ENCODE results near the gene ACTN4. TPM values are rescaled to one million over a fixed set of nuclear protein-coding genes. Genes with fewer than 3 reads are reported as not detected.

Gene ACTN4
- total and polyA plus RNA-seq, 2 donors (not counting 1 experiment from before 2014, with no cell fraction given) = 127 to 683 TPM

- Histone ChIP-seq H3K4me2 (ENCODE audit: extremely low read depth, insufficient read depth, low read length) (no peak overlapping the region), H3K4me3 (replicated peaks in 1 of 4; ENCODE audit: control extremely low read depth in 1 of 4, insufficient read depth in 1 of 4, low read depth in 3 of 4, low read length in 4 of 4) (no peak overlapping the region), H2AFZ (ENCODE audit: low read length) (no peak overlapping the region), H3K36me3 (ENCODE audit: control insufficient read depth, insufficient read depth, low read length) (peaks cover 11% of the 10 kb centered on the region), H3K4me1 (ENCODE audit: control insufficient read depth, extremely low read depth, insufficient read depth, low read length) (no peaks in the 10 kb centered on the region), H3K79me2 (ENCODE audit: control insufficient read depth, insufficient read depth, low read length) (no peaks in the 10 kb centered on the region), H3K27ac (ENCODE audit: insufficient read depth, low read length) (no peak overlapping the region), H4K20me1 (ENCODE audit: control insufficient read depth, extremely low read depth, insufficient read depth, low read length) (no peaks in the 10 kb centered on the region), H3K27me3 (ENCODE audit: control insufficient read depth, insufficient read depth, low read length) (no peaks in the 10 kb centered on the region), H3K9ac (ENCODE audit: insufficient read depth, low read length) (no peak overlapping the region), H3K9me3 (ENCODE audit: control insufficient read depth, insufficient read depth, low read depth, low read length) (no peaks in the 10 kb centered on the region)
- DNase-seq (ENCODE audit: low read depth in 2 of 2) = no peak
- no peak for TF ChIP-seq CTCF (conservative IDR thresholded peaks at IDR 0.05 in 1 of 2, IDR thresholded peaks at IDR 0.05 in 1 of 2; ENCODE audit: low read depth in 1 of 2, low read length in 2 of 2)
- no peak for TF ChIP-seq EZH2 (IDR thresholded peaks at IDR 0.05; ENCODE audit: low read length, missing control alignments)
Observed at GRCh38 chr19:38639679-38640078, 7.8 kb upstream of the ACTN4 start.

GRCh38 chr19:38640368-38640767 lies 7.1 kb upstream of the ACTN4 start:
- Histone ChIP-seq H3K9ac (ENCODE audit: insufficient read depth, low read length) (no peak overlapping the region), H3K4me1 (ENCODE audit: control insufficient read depth, extremely low read depth, insufficient read depth, low read length) (no peaks in the 10 kb centered on the region), H3K4me3 (replicated peaks in 1 of 4; ENCODE audit: control extremely low read depth in 1 of 4, insufficient read depth in 1 of 4, low read depth in 3 of 4, low read length in 4 of 4) (no peak overlapping the region), H3K27me3 (ENCODE audit: control insufficient read depth, insufficient read depth, low read length) (no peaks in the 10 kb centered on the region), H2AFZ (ENCODE audit: low read length) (no peak overlapping the region), H3K36me3 (ENCODE audit: control insufficient read depth, insufficient read depth, low read length) (peaks cover 7% of the 10 kb centered on the region), H3K9me3 (ENCODE audit: control insufficient read depth, insufficient read depth, low read depth, low read length) (no peaks in the 10 kb centered on the region), H3K79me2 (ENCODE audit: control insufficient read depth, insufficient read depth, low read length) (no peaks in the 10 kb centered on the region), H3K27ac (ENCODE audit: insufficient read depth, low read length) (no peak overlapping the region), H3K4me2 (ENCODE audit: extremely low read depth, insufficient read depth, low read length) (no peak overlapping the region), H4K20me1 (ENCODE audit: control insufficient read depth, extremely low read depth, insufficient read depth, low read length) (no peaks in the 10 kb centered on the region)
- DNase-seq (ENCODE audit: low read depth in 2 of 2) = no peak
- TF ChIP-seq CTCF (conservative IDR thresholded peaks at IDR 0.05 in 1 of 2, IDR thresholded peaks at IDR 0.05 in 1 of 2; ENCODE audit: low read depth in 1 of 2, low read length in 2 of 2) = no peak
- TF ChIP-seq EZH2 (IDR thresholded peaks at IDR 0.05; ENCODE audit: low read length, missing control alignments) = no peak

- H3K36me3 ChIP-seq (ENCODE audit: control insufficient read depth, insufficient read depth, low read length) = no peaks in the 10 kb centered on the region
Observed at GRCh38 chr19:38642176-38642575, 5.3 kb upstream of the ACTN4 start.

More at GRCh38 chr19:38642176-38642575, 5.3 kb upstream of the ACTN4 start:
- H3K9me3 ChIP-seq (ENCODE audit: control insufficient read depth, insufficient read depth, low read depth, low read length) = no peaks in the 10 kb centered on the region
- no peaks in the 10 kb centered on the region for H3K27me3 ChIP-seq (ENCODE audit: control insufficient read depth, insufficient read depth, low read length)
- H3K9ac ChIP-seq (ENCODE audit: insufficient read depth, low read length) = no peak overlapping the region
- no peak overlapping the region for H3K4me2 ChIP-seq (ENCODE audit: extremely low read depth, insufficient read depth, low read length)
- no peak for DNase-seq (ENCODE audit: low read depth in 2 of 2)
- H3K4me1 ChIP-seq (ENCODE audit: control insufficient read depth, extremely low read depth, insufficient read depth, low read length) = no peaks in the 10 kb centered on the region
- H3K27ac ChIP-seq (ENCODE audit: insufficient read depth, low read length) = no peak overlapping the region
- H4K20me1 ChIP-seq (ENCODE audit: control insufficient read depth, extremely low read depth, insufficient read depth, low read length) = no peaks in the 10 kb centered on the region
- no peaks in the 10 kb centered on the region for H3K79me2 ChIP-seq (ENCODE audit: control insufficient read depth, insufficient read depth, low read length)
- H3K4me3 ChIP-seq (replicated peaks in 1 of 4; ENCODE audit: control extremely low read depth in 1 of 4, insufficient read depth in 1 of 4, low read depth in 3 of 4, low read length in 4 of 4) = no peak overlapping the region
- H2AFZ ChIP-seq (ENCODE audit: low read length) = no peak overlapping the region
- no peak for TF ChIP-seq EZH2 (IDR thresholded peaks at IDR 0.05; ENCODE audit: low read length, missing control alignments)
- TF ChIP-seq CTCF (conservative IDR thresholded peaks at IDR 0.05 in 1 of 2, IDR thresholded peaks at IDR 0.05 in 1 of 2; ENCODE audit: low read depth in 1 of 2, low read length in 2 of 2) = no peak

Measured in fibroblast of lung (primary cell).